ENCODE measurements around the gene PEX11B.

GRCh38 chr1:145937436-145937835 is 18.9 kb upstream of the PEX11B start:
- TF ChIP-seq GATA2 (IDR thresholded peaks at IDR 0.05; ENCODE audit: low read depth, low read length), result no peak
- TF ChIP-seq GATA3 (IDR thresholded peaks at IDR 0.05; ENCODE audit: low read depth, low read length), result no peak
